Glomerular endothelial cell (primary cell): ENCODE data around the gene PRELID3B. TPM values are rescaled to one million over a fixed set of nuclear protein-coding genes. Genes with fewer than 3 reads are reported as not detected.

Source experiments
- DNase-seq: peaks from one replicate; pipeline ENCODE4 v3.0.0-alpha.2; 2011; ENCODE audit warnings: low read depth, low spot score; ENCODE audit errors: extremely low read depth
- total RNA-seq: library from RNA; depleted of rRNA; stranded (reverse); fragments of >200 nt; gene quantifications from 2 replicates; pipeline ENCODE4 v1.2.3, GENCODE V29; 2015

Gene PRELID3B
- total RNA-seq, 1 donor from 2014 or later, result 29.5 TPM

GRCh38 chr20:59027741-59028320 lies 14.8 kb downstream of the PRELID3B start:
- DNase-seq, result no peak

- DNase-seq, result no peak
Observed at GRCh38 chr20:59026904-59027740, 15.5 kb downstream of the PRELID3B start.

- DNase-seq, result no peak
Observed at GRCh38 chr20:59025511-59025910, 17.1 kb downstream of the PRELID3B start.

GRCh38 chr20:59025086-59025485 lies 17.5 kb downstream of the PRELID3B start:
- DNase-seq, result no peak

- no peak for DNase-seq
Observed at GRCh38 chr20:59024111-59024530, 18.5 kb downstream of the PRELID3B start.

GRCh38 chr20:59023616-59024015 lies 19.0 kb downstream of the PRELID3B start:
- no peak for DNase-seq

GRCh38 chr20:59022754-59023153 lies 19.8 kb downstream of the PRELID3B start:
- DNase-seq, result no peak

GRCh38 chr20:59020938-59021551 lies 21.5 kb downstream of the PRELID3B start:
- no peak for DNase-seq

GRCh38 chr20:59019217-59019616 lies 23.4 kb downstream of the PRELID3B start, which contains the start of gene TUBB1:
TUBB1 (plus strand) TSS chr20:59019429; CDS start chr20:59019523, 94 bp downstream.
- DNase-seq, result no peak

- DNase-seq, result no peak
Observed at GRCh38 chr20:59018817-59019216, 23.8 kb downstream of the PRELID3B start.

- no peak for DNase-seq
Observed at GRCh38 chr20:59017493-59018231, 24.9 kb downstream of the PRELID3B start.

GRCh38 chr20:59016795-59017492 lies 25.6 kb downstream of the PRELID3B start:
- no peak for DNase-seq

- no peak for DNase-seq
Observed at GRCh38 chr20:59015812-59016711, 26.5 kb downstream of the PRELID3B start.

- no peak for DNase-seq
Observed at GRCh38 chr20:59015411-59015810, 27.2 kb downstream of the PRELID3B start.

- no peak for DNase-seq
Observed at GRCh38 chr20:59014680-59015389, 27.8 kb downstream of the PRELID3B start.

GRCh38 chr20:59013959-59014608 lies 28.5 kb downstream of the PRELID3B start:
- DNase-seq, result no peak

GRCh38 chr20:59013031-59013951 lies 29.3 kb downstream of the PRELID3B start:
- no peak for DNase-seq
